A549 (cell line): ENCODE data around the gene AJAP1. TPM values are rescaled to one million over a fixed set of nuclear protein-coding genes. Genes with fewer than 3 reads are reported as not detected.
A peak's percentile ranks its signal among the peaks of the same experiment; 100 is the strongest.

Source experiments
- ATAC-seq, 2 experiments: fragments of 200-7000 bp in 1 of 2; fragments of >200 bp in 1 of 2; cut with Nextera tagmentation in 1 of 2; cut with Tn5 transposase in 1 of 2; 3 replicates each; pipeline versions ENCODE4 v1.8.0 to v1.9.1; 2018 to 2020; ENCODE audit warnings: mild to moderate bottlenecking in 1 of 2, moderate library complexity in 1 of 2
- CTCF ChIA-PET: fragments of 300-600 bp; sonication (Branson Sonifier 250); formaldehyde crosslinking; extraction: SDS; loops from one replicate; lab custom pipeline; 2021; ENCODE audit warnings: antibody characterized with exemption, inconsistent platforms; lab: Yijun Ruan, JAX
- POLR2A ChIA-PET: fragments of 350-600 bp; formaldehyde crosslinking; extraction: SDS; loops from one replicate; lab custom pipeline; 2021; ENCODE audit warnings: antibody characterized with exemption, inconsistent platforms; lab: Yijun Ruan, JAX
- DNase-seq, 2 experiments: peaks; one replicate each; pipeline versions ENCODE4 v3.0.0 to v3.0.0-alpha.2; 2011 to 2016; ENCODE audit warnings: low read depth in 1 of 2, low spot score in 1 of 2
- FAIRE-seq: peaks from 2 replicates; lab custom pipeline; 2011; peaks lifted over from hg19 to GRCh38; lab: Jason Lieb, UNC
- H3K27ac ChIP-seq, 2 experiments: fragments of >200 bp; sonication (Bioruptor Twin); formaldehyde crosslinking; 3 replicates each; pipeline ENCODE4 v1.5.1; 2016 to 2017
- H3K4me1 ChIP-seq: fragments of >200 bp; sonication (Bioruptor Twin); formaldehyde crosslinking; 3 replicates; pipeline ENCODE4 v1.6.1; 2016
- H3K4me2 ChIP-seq: fragments of >200 bp; sonication (Bioruptor Twin); formaldehyde crosslinking; 3 replicates; pipeline ENCODE4 v1.6.1; 2016
- H3K4me3 ChIP-seq: fragments of >200 bp; sonication (Bioruptor Twin); formaldehyde crosslinking; 3 replicates; pipeline ENCODE4 v1.5.1; 2016
- H3K9me3 ChIP-seq: fragments of >200 bp; sonication (Bioruptor Twin); formaldehyde crosslinking; 3 replicates; pipeline ENCODE4 v1.6.1; 2016
- CEBPB ChIP-seq, 2 experiments: fragments of >200 bp in 1 of 2; sonication (Bioruptor Twin) in 1 of 2; formaldehyde crosslinking in 1 of 2; IDR thresholded peaks; 2 replicates each; pipeline ENCODE4 v1.6.1; 2012 to 2016
- EHF ChIP-seq: fragments of 250-450 bp; sonication (Bioruptor Pico); IDR thresholded peaks from 2 replicates; pipeline ENCODE4 v1.5.0; 2020; ENCODE audit warnings: mild to moderate bottlenecking
- EP300 ChIP-seq, 2 experiments: fragments of >200 bp; sonication (Bioruptor Twin); formaldehyde crosslinking; IDR thresholded peaks; 2 replicates in 1 of 2; 3 replicates in 1 of 2; pipeline ENCODE4 v1.6.1; 2016 to 2017
- FOSB ChIP-seq: fragments of 250-450 bp; sonication (Bioruptor Pico); IDR thresholded peaks from 2 replicates; pipeline ENCODE4 v1.5.0; 2020; ENCODE audit warnings: mild to moderate bottlenecking, moderate library complexity
- FOSL2 ChIP-seq, 2 experiments: fragments of 450-650 bp in 1 of 2; fragments of >200 bp in 1 of 2; sonication (Bioruptor Twin) in 1 of 2; formaldehyde crosslinking; IDR thresholded peaks; 2 replicates each; pipeline versions ENCODE4 v1.5.0 to v1.6.1; 2016 to 2020; ENCODE audit warnings: mild to moderate bottlenecking in 1 of 2, moderate library complexity in 1 of 2
- HOXA7 ChIP-seq: fragments of 250-450 bp; sonication (Bioruptor Pico); IDR thresholded peaks from 2 replicates; pipeline ENCODE4 v1.5.0; 2020; ENCODE audit warnings: mild to moderate bottlenecking, moderate library complexity
- HOXB5 ChIP-seq: fragments of 250-450 bp; sonication (Bioruptor Pico); IDR thresholded peaks from 2 replicates; pipeline ENCODE4 v1.5.0; 2020; ENCODE audit warnings: mild to moderate bottlenecking, moderate library complexity
- JUNB ChIP-seq: fragments of >200 bp; sonication (Bioruptor Twin); formaldehyde crosslinking; IDR thresholded peaks from 2 replicates; pipeline ENCODE4 v1.6.1; 2016
- KDM5A ChIP-seq: fragments of 200-600 bp; sonication (generic); IDR thresholded peaks from 2 replicates; pipeline ENCODE4 v1.6.1; 2016; ENCODE audit warnings: antibody characterized with exemption, mild to moderate bottlenecking
- MAFK ChIP-seq: fragments of 450-650 bp; IDR thresholded peaks from 2 replicates; pipeline ENCODE4 v1.6.1; 2014; ENCODE audit not compliant: partially characterized antibody
- NR3C1 ChIP-seq: fragments of >200 bp; sonication (Bioruptor Twin); formaldehyde crosslinking; IDR thresholded peaks from 3 replicates; pipeline ENCODE4 v1.6.1; 2017
- POLR2AphosphoS2 ChIP-seq: conservative IDR thresholded peaks from 2 replicates; pipeline ENCODE4 v1.6.1; 2012; ENCODE audit warnings: low read length, improper control_type of control experiment, inconsistent platforms
- RAD21 ChIP-seq, 2 experiments: fragments of >200 bp in 1 of 2; sonication (Bioruptor Twin) in 1 of 2; formaldehyde crosslinking in 1 of 2; IDR thresholded peaks in 1 of 2; conservative IDR thresholded peaks in 1 of 2; 2 replicates in 1 of 2; 3 replicates in 1 of 2; pipeline ENCODE4 v1.6.1; 2012 to 2018; ENCODE audit warnings: inconsistent platforms in 1 of 2
- RCOR1 ChIP-seq: fragments of 150-350 bp; IDR thresholded peaks from 2 replicates; pipeline ENCODE4 v1.6.1; 2014; ENCODE audit warnings: antibody characterized with exemption, low read length, low read depth
- SREBF2 ChIP-seq: fragments of 450-650 bp; IDR thresholded peaks from 2 replicates; pipeline ENCODE4 v1.6.1; 2014; ENCODE audit warnings: mild to moderate bottlenecking, moderate library complexity
- TFCP2L1 ChIP-seq: fragments of 250-450 bp; sonication (Bioruptor Pico); IDR thresholded peaks from 2 replicates; pipeline ENCODE4 v1.5.0; 2021; ENCODE audit warnings: mild to moderate bottlenecking
- TP53 ChIP-seq: fragments of 250-450 bp; sonication (Bioruptor Pico); IDR thresholded peaks from 2 replicates; pipeline ENCODE4 v1.5.0; 2021; ENCODE audit warnings: mild to moderate bottlenecking, moderate library complexity
- ZFP36 ChIP-seq: fragments of 450-650 bp; IDR thresholded peaks from 2 replicates; pipeline ENCODE4 v1.6.1; 2014; ENCODE audit warnings: borderline replicate concordance; ENCODE audit not compliant: partially characterized antibody
- WGBS: methylation state at CpG from one replicate; pipeline ENCODE4 v1.1.6; 2017; ENCODE audit errors: missing lambda C conversion rate; 5-methylcytosine and 5-hydroxymethylcytosine counted together
- polyA plus RNA-seq, 4 experiments: library from polyadenylated mRNA; depleted of rRNA in 3 of 4; stranded (reverse); fragments of >200 nt; fragmentation: RNase III in 1 of 4; extraction: RNeasy Plus Mini Kit Qiagen cat#74134 plus additional on column Dnase treatment in 1 of 4; gene quantifications; 2 replicates in 3 of 4; 3 replicates in 1 of 4; pipeline ENCODE4 v1.2.3, GENCODE V29; 2011 to 2017
- TF ChIP-seq, protein P1 (sequence below): fragments of >200 bp; sonication (Bioruptor Twin); formaldehyde crosslinking; IDR thresholded peaks from 3 replicates; pipeline ENCODE4 v1.5.1; 2016
- TF ChIP-seq, protein P2 (sequence below): fragments of 150-350 bp; IDR thresholded peaks from 2 replicates; pipeline ENCODE4 v1.6.1; 2014; ENCODE audit warnings: low read depth, mild to moderate bottlenecking, low read length

The AJAP1 gene
- polyA plus RNA-seq, 2 of the 4 experiments (the other 2 are of a cell fraction) = not detected

GRCh38 chr1:4767308-4767707 is 112.9 kb downstream of the AJAP1 start:
- no peak overlapping the region for H3K4me2 ChIP-seq
- TF ChIP-seq RCOR1 (no peak), SREBF2 (no peak), HOXA7 (no peak), HOXB5 (no peak), TFCP2L1 (CRISPR knock-in tag) (no peak), EHF (CRISPR knock-in tag) (no peak), KDM5A (no peak), CEBPB (IDR thresholded peaks at IDR 0.05) (no peak), JUNB (no peak), FOSB (CRISPR knock-in tag) (no peak), NR3C1 (no peak)
- TF ChIP-seq, protein P1, sequence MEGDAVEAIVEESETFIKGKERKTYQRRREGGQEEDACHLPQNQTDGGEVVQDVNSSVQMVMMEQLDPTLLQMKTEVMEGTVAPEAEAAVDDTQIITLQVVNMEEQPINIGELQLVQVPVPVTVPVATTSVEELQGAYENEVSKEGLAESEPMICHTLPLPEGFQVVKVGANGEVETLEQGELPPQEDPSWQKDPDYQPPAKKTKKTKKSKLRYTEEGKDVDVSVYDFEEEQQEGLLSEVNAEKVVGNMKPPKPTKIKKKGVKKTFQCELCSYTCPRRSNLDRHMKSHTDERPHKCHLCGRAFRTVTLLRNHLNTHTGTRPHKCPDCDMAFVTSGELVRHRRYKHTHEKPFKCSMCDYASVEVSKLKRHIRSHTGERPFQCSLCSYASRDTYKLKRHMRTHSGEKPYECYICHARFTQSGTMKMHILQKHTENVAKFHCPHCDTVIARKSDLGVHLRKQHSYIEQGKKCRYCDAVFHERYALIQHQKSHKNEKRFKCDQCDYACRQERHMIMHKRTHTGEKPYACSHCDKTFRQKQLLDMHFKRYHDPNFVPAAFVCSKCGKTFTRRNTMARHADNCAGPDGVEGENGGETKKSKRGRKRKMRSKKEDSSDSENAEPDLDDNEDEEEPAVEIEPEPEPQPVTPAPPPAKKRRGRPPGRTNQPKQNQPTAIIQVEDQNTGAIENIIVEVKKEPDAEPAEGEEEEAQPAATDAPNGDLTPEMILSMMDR = no peak
- TF ChIP-seq, all 56 proteins: peak for 0
- 9% methylated on average over 4 of the region's 4 CpGs for WGBS
- Histone ChIP-seq H3K4me3 (no peak overlapping the region), H3K27ac (no peak overlapping the region), H3K4me1 (no peaks in the 10 kb centered on the region), H3K9me3 (no peaks in the 10 kb centered on the region)
- FAIRE-seq (no peak), DNase-seq (no peak), ATAC-seq (no peak)
- ChIA-PET CTCF (no interaction called here), POLR2A (no interaction called here)

DNA sequence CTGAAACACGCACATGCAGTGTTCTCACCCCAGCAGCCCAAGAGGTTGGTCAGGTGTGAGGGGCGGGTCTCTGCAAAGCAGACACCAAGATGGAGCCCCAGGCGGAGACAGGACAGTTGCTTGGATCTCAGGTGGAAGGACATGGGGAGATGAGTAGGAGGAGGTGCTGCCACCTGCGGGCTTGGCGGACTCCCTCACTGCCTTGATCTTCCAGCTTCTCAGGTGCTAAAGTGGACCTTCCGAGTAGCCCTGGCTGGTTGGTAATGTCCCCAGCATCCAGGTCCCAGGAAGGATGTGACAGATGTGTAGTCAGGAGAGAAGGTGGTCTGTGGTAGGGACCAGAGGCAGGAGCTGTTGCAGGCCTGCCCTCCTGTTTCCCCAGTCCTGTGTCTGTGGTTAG is 114.1 kb downstream of the AJAP1 start:
- Histone ChIP-seq H3K4me1 (no peaks in the 10 kb centered on the region), H3K4me2 (no peak overlapping the region), H3K9me3 (no peaks in the 10 kb centered on the region), H3K27ac (no peak overlapping the region), H3K4me3 (no peak overlapping the region)
- no peak for ATAC-seq
- CTCF ChIA-PET = interaction anchor here (0.8 kb wide), 1 partner anchor 77 kb away, joined by 3 read pairs; no protein-coding TSS in a partner anchor
- POLR2A ChIA-PET = no interaction called here
- TF ChIP-seq, protein P2, sequence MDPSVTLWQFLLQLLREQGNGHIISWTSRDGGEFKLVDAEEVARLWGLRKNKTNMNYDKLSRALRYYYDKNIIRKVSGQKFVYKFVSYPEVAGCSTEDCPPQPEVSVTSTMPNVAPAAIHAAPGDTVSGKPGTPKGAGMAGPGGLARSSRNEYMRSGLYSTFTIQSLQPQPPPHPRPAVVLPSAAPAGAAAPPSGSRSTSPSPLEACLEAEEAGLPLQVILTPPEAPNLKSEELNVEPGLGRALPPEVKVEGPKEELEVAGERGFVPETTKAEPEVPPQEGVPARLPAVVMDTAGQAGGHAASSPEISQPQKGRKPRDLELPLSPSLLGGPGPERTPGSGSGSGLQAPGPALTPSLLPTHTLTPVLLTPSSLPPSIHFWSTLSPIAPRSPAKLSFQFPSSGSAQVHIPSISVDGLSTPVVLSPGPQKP = no peak
- no peak for TF ChIP-seq ZFP36
- DNase-seq = peak in 1 of 2 experiments; percentile 14
- FAIRE-seq = no peak
- WGBS = 53% methylated on average over 5 of the region's 6 CpGs

DNA sequence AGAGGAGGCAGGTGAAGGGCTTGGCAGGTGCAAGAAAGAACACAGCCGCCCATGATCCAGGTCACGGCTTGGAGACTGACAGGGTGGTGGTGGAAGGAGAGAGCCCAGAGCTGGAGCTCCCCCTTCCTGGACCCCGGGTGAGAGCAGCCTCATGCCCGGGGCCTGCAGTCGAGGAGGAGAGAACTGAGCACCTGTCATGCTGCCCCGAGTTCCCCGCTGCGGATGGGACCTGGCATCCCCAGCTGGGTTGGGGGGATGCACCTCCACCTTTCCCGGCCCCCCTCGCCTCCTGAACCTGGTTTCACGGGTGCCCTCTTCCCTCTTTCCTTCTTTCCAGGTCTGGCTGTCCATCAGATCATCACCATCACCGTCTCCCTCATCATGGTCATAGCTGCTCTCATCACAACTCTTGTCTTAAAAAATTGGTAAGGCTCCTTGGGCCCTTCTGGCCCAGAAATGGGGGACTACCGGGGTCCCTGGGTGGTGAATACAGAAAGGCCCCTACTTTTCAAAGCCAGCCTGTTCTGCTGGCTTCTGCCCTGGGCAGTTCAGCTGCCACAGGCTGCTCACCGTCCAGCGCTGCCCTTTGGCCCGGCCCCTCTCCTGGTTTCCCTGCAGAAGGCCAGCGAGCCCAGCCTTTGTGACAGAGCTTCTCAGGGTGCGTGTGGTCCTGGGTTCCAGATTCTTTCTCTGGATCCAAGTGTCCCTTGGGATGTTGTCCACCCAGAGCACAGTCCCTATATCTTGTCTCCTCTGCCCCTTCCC is 115.3 kb downstream of the AJAP1 start:
- POLR2A ChIA-PET = no interaction called here
- no peak for ATAC-seq
- no peak overlapping the region for H3K27ac ChIP-seq
- no peaks in the 10 kb centered on the region for H3K9me3 ChIP-seq
- CTCF ChIA-PET = no interaction called here
- TF ChIP-seq POLR2AphosphoS2 (no peak), RAD21 (conservative IDR thresholded peaks at IDR 0.05 in 1 of 2, IDR thresholded peaks at IDR 0.05 in 1 of 2) (no peak), MAFK (no peak), FOSL2 (IDR thresholded peaks at IDR 0.05) (no peak), FOSL2 (CRISPR knock-in tag; IDR thresholded peaks at IDR 0.05) (no peak), TP53 (CRISPR knock-in tag) (no peak), EP300 (IDR thresholded peaks at IDR 0.05) (no peak)
- WGBS = 3% methylated on average over 12 of the region's 18 CpGs
- no peak for DNase-seq
- no peak overlapping the region for H3K4me2 ChIP-seq
- no peaks in the 10 kb centered on the region for H3K4me1 ChIP-seq
- no peak overlapping the region for H3K4me3 ChIP-seq
- FAIRE-seq = no peak
